Endothelial cell of umbilical vein (primary cell): ENCODE data around the gene PIK3C2G. TPM values are rescaled to one million over a fixed set of nuclear protein-coding genes. Genes with fewer than 3 reads are reported as not detected.

Source experiments
- BruUV-seq: library from RNA; stranded (reverse); fragments of 400-500 nt; replicated peaks from 2 replicates; lab custom pipeline; 2021; lab: Mats Ljungman, UMichigan
- CTCF ChIA-PET: fragments of 300-600, 350-600 bp; sonication (Branson Sonifier 250); formaldehyde crosslinking; loops from one replicate; lab custom pipeline; 2021; ENCODE audit warnings: antibody characterized with exemption, inconsistent platforms; lab: Charles Lee
- POLR2A ChIA-PET: fragments of 300-600, 350-600 bp; sonication (Branson Sonifier 250); formaldehyde crosslinking; loops from one replicate; lab custom pipeline; 2021; ENCODE audit warnings: antibody characterized with exemption, inconsistent platforms; lab: Charles Lee
- DNase-seq: peaks from one replicate; pipeline ENCODE4 v3.0.0-alpha.2; 2011; ENCODE audit warnings: low read depth, low spot score
- FAIRE-seq: peaks from 2 replicates; lab custom pipeline; 2011; peaks lifted over from hg19 to GRCh38; lab: Jason Lieb, UNC
- H2AFZ ChIP-seq: 2 replicates; pipeline ENCODE4 v1.6.0; 2012; ENCODE audit warnings: low read depth, low read length, control low read depth, inconsistent platforms
- H3K27ac ChIP-seq: 2 replicates; pipeline ENCODE4 v1.5.1; 2011; ENCODE audit warnings: low read depth, mild to moderate bottlenecking, control low read depth, low read length, moderate library complexity; ENCODE audit not compliant: insufficient read depth
- H3K27me3 ChIP-seq, 2 experiments: 2 replicates each; pipeline versions ENCODE4 v1.6.0 to v1.6.1; 2011; ENCODE audit warnings: low read length in 2 of 2, mixed read lengths in 1 of 2; ENCODE audit not compliant: control insufficient read depth in 2 of 2, insufficient read depth in 2 of 2
- H3K36me3 ChIP-seq, 2 experiments: 2 replicates in 1 of 2; 3 replicates in 1 of 2; pipeline ENCODE4 v1.5.1; 2011; ENCODE audit warnings: low read length in 2 of 2, mild to moderate bottlenecking in 1 of 2, moderate library complexity in 1 of 2; ENCODE audit not compliant: control insufficient read depth in 2 of 2, insufficient read depth in 2 of 2; ENCODE audit errors: extremely low read depth in 1 of 2
- H3K4me1 ChIP-seq: 3 replicates; pipeline ENCODE4 v1.5.1; 2011; ENCODE audit warnings: mild to moderate bottlenecking, low read length; ENCODE audit not compliant: control insufficient read depth, insufficient read depth; ENCODE audit errors: extremely low read depth
- H3K4me2 ChIP-seq: 2 replicates; pipeline ENCODE4 v1.6.1; 2011; ENCODE audit warnings: low read length, control low read depth, mixed read lengths; ENCODE audit not compliant: insufficient read depth
- H3K4me3 ChIP-seq, 3 experiments: fragments of 200-600 bp in 1 of 3; sonication (generic), shearing (Covaris generic) in 1 of 3; replicated peaks in 1 of 3; 2 replicates each; pipeline ENCODE4 v1.5.1; 2011 to 2016; ENCODE audit warnings: control low read depth in 3 of 3, low read length in 3 of 3, mild to moderate bottlenecking in 2 of 3, inconsistent platforms in 1 of 3, low read depth in 1 of 3, moderate library complexity in 1 of 3; ENCODE audit not compliant: insufficient read depth in 1 of 3
- H3K79me2 ChIP-seq: 2 replicates; pipeline ENCODE4 v1.6.0; 2012; ENCODE audit warnings: low read length, inconsistent platforms; ENCODE audit not compliant: control insufficient read depth, insufficient read depth
- H3K9ac ChIP-seq: replicated peaks from 2 replicates; pipeline ENCODE3; 2011; ENCODE audit warnings: low read length, control low read depth; ENCODE audit not compliant: insufficient read depth; ENCODE audit errors: extremely low read depth
- H3K9me1 ChIP-seq: replicated peaks from 3 replicates; pipeline ENCODE4 v1.6.0; 2011; ENCODE audit warnings: mild to moderate bottlenecking, low read length; ENCODE audit not compliant: control insufficient read depth, insufficient read depth; ENCODE audit errors: extremely low read depth
- H3K9me3 ChIP-seq: replicated peaks from 2 replicates; pipeline ENCODE4 v1.5.1; 2012; ENCODE audit warnings: low read length, inconsistent platforms; ENCODE audit not compliant: control insufficient read depth, insufficient read depth
- H4K20me1 ChIP-seq: replicated peaks from 2 replicates; pipeline ENCODE3; 2011; ENCODE audit warnings: mild to moderate bottlenecking, low read length; ENCODE audit not compliant: control insufficient read depth, insufficient read depth; ENCODE audit errors: extremely low read depth
- FOS ChIP-seq: IDR thresholded peaks from 2 replicates; pipeline ENCODE4 v1.6.1; 2011; ENCODE audit warnings: mild to moderate bottlenecking, low read length, moderate library complexity, borderline replicate concordance; ENCODE audit not compliant: insufficient read depth
- GATA2 ChIP-seq: IDR thresholded peaks from 2 replicates; pipeline ENCODE4 v1.7.0; 2011; ENCODE audit warnings: low read depth, mild to moderate bottlenecking, moderate library complexity, mixed read lengths, low read length; ENCODE audit not compliant: insufficient read length, insufficient read depth
- JUN ChIP-seq: IDR thresholded peaks from 2 replicates; pipeline ENCODE4 v1.6.1; 2011; ENCODE audit warnings: borderline replicate concordance, low read depth; ENCODE audit not compliant: insufficient read length, insufficient read depth
- MYC ChIP-seq: IDR thresholded peaks from one replicate; pipeline ENCODE4 v1.6.1; 2011; ENCODE audit warnings: mild to moderate bottlenecking, low read depth, low read length
- POLR2A ChIP-seq: IDR thresholded peaks from 2 replicates; pipeline ENCODE4 v1.6.1; 2012; ENCODE audit warnings: low read depth, mild to moderate bottlenecking, control low read depth, low read length
- dilution Hi-C: fragments of 300-500 bp; cut with MboI; formaldehyde crosslinking; loops from one replicate; pipeline ENCODE4 v1.15.0; 2019; ENCODE audit warnings: low sequenced_read_pairs; ENCODE audit not compliant: extremely low pct_ligation_motif_present
- intact Hi-C: fragments of 100-400 bp; cut with micrococcal nuclease; formaldehyde crosslinking; loops from one replicate; pipeline ENCODE4 v1.10.0; 2022
- polyA plus RNA-seq, 4 experiments: library from polyadenylated mRNA; depleted of rRNA in 3 of 4; stranded (reverse) in 3 of 4; unstranded in 1 of 4; fragments of >200 nt; gene quantifications; 2 replicates each; pipeline versions ENCODE4 v1.2.1 to v1.2.3, GENCODE V29; 2011 to 2012; ENCODE audit warnings: missing spikeins in 1 of 4
- total RNA-seq: library from RNA; stranded (reverse); gene quantifications from 2 replicates; pipeline ENCODE4 v1.2.3, GENCODE V29; 2021
- TF ChIP-seq, protein P1 (sequence below): IDR thresholded peaks from 2 replicates; pipeline ENCODE4 v1.6.1; 2011; ENCODE audit not compliant: insufficient read depth, insufficient read length
- TF ChIP-seq, protein P2 (sequence below), 2 donors: IDR thresholded peaks; 1 replicate in 1 of 2; 2 replicates in 1 of 2; pipeline ENCODE4 v1.5.1; 2011; ENCODE audit warnings: low read length in 2 of 2, mild to moderate bottlenecking in 2 of 2, moderate library complexity in 2 of 2, control low read depth in 1 of 2, inconsistent platforms in 1 of 2, low read depth in 1 of 2; ENCODE audit not compliant: insufficient read depth in 1 of 2; ENCODE audit errors: extremely low read depth in 1 of 2

PIK3C2G gene
- total and polyA plus RNA-seq, 2 donors (not counting 3 experiments of a cell fraction or from before 2014, with no cell fraction given) = not detected

DNA sequence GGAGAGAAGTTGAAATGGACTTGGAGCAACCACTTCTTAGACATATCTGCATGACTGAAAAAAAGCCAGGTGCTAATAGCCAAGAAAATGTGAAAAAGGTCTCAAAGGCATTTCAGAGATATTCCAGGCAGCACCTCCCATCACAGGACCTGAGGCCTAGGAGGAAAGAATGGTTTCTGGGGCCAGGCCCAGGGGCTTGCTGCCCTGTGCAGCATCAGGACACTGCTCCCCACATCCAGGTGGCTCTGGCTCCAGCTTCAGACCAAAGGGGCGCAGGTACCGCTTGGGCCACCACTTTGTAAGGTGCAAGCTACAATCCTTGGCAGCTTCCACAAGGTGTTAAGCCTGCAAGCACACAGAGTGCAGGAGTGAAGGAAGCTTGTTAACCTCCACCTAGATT, 114.3 kb downstream of the PIK3C2G start:
- intact Hi-C loops = no loop called here
- Histone ChIP-seq H3K9me1 (no peaks in the 10 kb centered on the region), H3K79me2 (no peaks in the 10 kb centered on the region), H3K9me3 (no peaks in the 10 kb centered on the region), H4K20me1 (no peaks in the 10 kb centered on the region), H2AFZ (no peak overlapping the region), H3K4me1 (no peaks in the 10 kb centered on the region), H3K4me3 (no peak overlapping the region), H3K4me2 (no peak overlapping the region), H3K27ac (no peak overlapping the region), H3K27me3 (no peaks in the 10 kb centered on the region), H3K9ac (no peak overlapping the region), H3K36me3 (no peaks in the 10 kb centered on the region)
- TF ChIP-seq, protein P1, sequence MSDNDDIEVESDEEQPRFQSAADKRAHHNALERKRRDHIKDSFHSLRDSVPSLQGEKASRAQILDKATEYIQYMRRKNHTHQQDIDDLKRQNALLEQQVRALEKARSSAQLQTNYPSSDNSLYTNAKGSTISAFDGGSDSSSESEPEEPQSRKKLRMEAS = no peak
- TF ChIP-seq JUN (no peak), GATA2 (no peak), MYC (no peak), FOS (no peak), POLR2A (no peak)
- TF ChIP-seq, protein P2, sequence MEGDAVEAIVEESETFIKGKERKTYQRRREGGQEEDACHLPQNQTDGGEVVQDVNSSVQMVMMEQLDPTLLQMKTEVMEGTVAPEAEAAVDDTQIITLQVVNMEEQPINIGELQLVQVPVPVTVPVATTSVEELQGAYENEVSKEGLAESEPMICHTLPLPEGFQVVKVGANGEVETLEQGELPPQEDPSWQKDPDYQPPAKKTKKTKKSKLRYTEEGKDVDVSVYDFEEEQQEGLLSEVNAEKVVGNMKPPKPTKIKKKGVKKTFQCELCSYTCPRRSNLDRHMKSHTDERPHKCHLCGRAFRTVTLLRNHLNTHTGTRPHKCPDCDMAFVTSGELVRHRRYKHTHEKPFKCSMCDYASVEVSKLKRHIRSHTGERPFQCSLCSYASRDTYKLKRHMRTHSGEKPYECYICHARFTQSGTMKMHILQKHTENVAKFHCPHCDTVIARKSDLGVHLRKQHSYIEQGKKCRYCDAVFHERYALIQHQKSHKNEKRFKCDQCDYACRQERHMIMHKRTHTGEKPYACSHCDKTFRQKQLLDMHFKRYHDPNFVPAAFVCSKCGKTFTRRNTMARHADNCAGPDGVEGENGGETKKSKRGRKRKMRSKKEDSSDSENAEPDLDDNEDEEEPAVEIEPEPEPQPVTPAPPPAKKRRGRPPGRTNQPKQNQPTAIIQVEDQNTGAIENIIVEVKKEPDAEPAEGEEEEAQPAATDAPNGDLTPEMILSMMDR (IDR thresholded peaks at IDR 0.05; ENCODE audit: extremely low read depth in 1 of 2, insufficient read depth in 1 of 2, low read depth in 1 of 2, low read length in 2 of 2) = no peak
- DNase-seq = no peak
- CTCF ChIA-PET = no interaction called here
- dilution Hi-C loops = no loop called here
- no TSS peak for BruUV-seq
- POLR2A ChIA-PET = no interaction called here
- FAIRE-seq = no peak
